Thoracic aorta (tissue), 2 donors: ENCODE measurements around the gene ABCG1. TPM values are rescaled to one million over a fixed set of nuclear protein-coding genes. Genes with fewer than 3 reads are reported as not detected.

Source experiments
- ATAC-seq: fragments of 150-250 bp; one replicate; pipeline ENCODE4 v1.8.0; 2017; ENCODE audit warnings: low read depth; ENCODE audit not compliant: insufficient number of reproducible peaks, low FRiP score
- DNase-seq: peaks from one replicate; pipeline ENCODE4 v3.0.0-alpha.2; 2020; ENCODE audit warnings: low spot score
- H3K27ac ChIP-seq, 2 donors: fragments of 200-600 bp; sonication (generic); 1 replicate in 1 of 2; 2 replicates in 1 of 2; pipeline ENCODE4 v1.5.1; 2016; ENCODE audit warnings: mild to moderate bottlenecking in 2 of 2, moderate library complexity in 2 of 2
- H3K27me3 ChIP-seq: fragments of 200-600 bp; sonication (generic); replicated peaks from 2 replicates; pipeline ENCODE4 v1.6.0; 2016; ENCODE audit warnings: mild to moderate bottlenecking; ENCODE audit not compliant: insufficient read depth
- H3K36me3 ChIP-seq: fragments of 200-600 bp; sonication (generic); one replicate; pipeline ENCODE4 v1.5.1; 2016
- H3K4me1 ChIP-seq, 2 donors: fragments of 200-600 bp; sonication (generic); 1 replicate in 1 of 2; 2 replicates in 1 of 2; pipeline versions ENCODE4 v1.5.1 to v1.6.0; 2016; ENCODE audit warnings: low read depth in 2 of 2, mild to moderate bottlenecking in 1 of 2; ENCODE audit not compliant: control insufficient read depth in 1 of 2
- H3K4me3 ChIP-seq: fragments of 200-600 bp; sonication (generic); 2 replicates; pipeline ENCODE4 v1.5.1; 2016; ENCODE audit warnings: mild to moderate bottlenecking
- H3K9me3 ChIP-seq: fragments of 200-600 bp; sonication (generic); 2 replicates; pipeline ENCODE4 v1.5.1; 2016
- total RNA-seq, 2 donors: library from RNA; depleted of rRNA; stranded (reverse); fragments of >200 nt; gene quantifications; one replicate each; pipeline versions ENCODE4 v1.1.0 to v1.2.3, GENCODE V29; 2016
- TF ChIP-seq, protein P1 (sequence below): fragments of 200-600 bp; sonication (generic); IDR thresholded peaks from one replicate; pipeline ENCODE4 v1.5.1; 2019; ENCODE audit warnings: antibody characterized with exemption

The ABCG1 gene
- total RNA-seq, 2 donors from 2014 or later: 15.6 to 20.6 TPM

GRCh38 chr21:42343556-42343955 is 124.6 kb downstream of the ABCG1 start:
- Histone ChIP-seq H3K4me3 (no peak overlapping the region), H3K27ac (no peak overlapping the region), H3K27me3 (no peaks in the 10 kb centered on the region), H3K9me3 (no peaks in the 10 kb centered on the region), H3K4me1 (no peaks in the 10 kb centered on the region), H3K36me3 (no peaks in the 10 kb centered on the region)
- ATAC-seq: no peak
- TF ChIP-seq, protein P1, sequence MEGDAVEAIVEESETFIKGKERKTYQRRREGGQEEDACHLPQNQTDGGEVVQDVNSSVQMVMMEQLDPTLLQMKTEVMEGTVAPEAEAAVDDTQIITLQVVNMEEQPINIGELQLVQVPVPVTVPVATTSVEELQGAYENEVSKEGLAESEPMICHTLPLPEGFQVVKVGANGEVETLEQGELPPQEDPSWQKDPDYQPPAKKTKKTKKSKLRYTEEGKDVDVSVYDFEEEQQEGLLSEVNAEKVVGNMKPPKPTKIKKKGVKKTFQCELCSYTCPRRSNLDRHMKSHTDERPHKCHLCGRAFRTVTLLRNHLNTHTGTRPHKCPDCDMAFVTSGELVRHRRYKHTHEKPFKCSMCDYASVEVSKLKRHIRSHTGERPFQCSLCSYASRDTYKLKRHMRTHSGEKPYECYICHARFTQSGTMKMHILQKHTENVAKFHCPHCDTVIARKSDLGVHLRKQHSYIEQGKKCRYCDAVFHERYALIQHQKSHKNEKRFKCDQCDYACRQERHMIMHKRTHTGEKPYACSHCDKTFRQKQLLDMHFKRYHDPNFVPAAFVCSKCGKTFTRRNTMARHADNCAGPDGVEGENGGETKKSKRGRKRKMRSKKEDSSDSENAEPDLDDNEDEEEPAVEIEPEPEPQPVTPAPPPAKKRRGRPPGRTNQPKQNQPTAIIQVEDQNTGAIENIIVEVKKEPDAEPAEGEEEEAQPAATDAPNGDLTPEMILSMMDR: no peak
- DNase-seq: no peak

GRCh38 chr21:42343963-42344510 is 125.1 kb downstream of the ABCG1 start:
- Histone ChIP-seq H3K4me3 (no peak overlapping the region), H3K9me3 (no peaks in the 10 kb centered on the region), H3K4me1 (no peaks in the 10 kb centered on the region), H3K27me3 (no peaks in the 10 kb centered on the region), H3K36me3 (no peaks in the 10 kb centered on the region), H3K27ac (no peak overlapping the region)
- TF ChIP-seq, protein P1: no peak
- DNase-seq (no peak), ATAC-seq (no peak)

- TF ChIP-seq, protein P1: no peak
- Histone ChIP-seq H3K4me1 (no peaks in the 10 kb centered on the region), H3K4me3 (no peak overlapping the region), H3K27me3 (no peaks in the 10 kb centered on the region), H3K9me3 (no peaks in the 10 kb centered on the region), H3K27ac (no peak overlapping the region), H3K36me3 (no peaks in the 10 kb centered on the region)
- DNase-seq: no peak
- no peak for ATAC-seq
Observed at GRCh38 chr21:42344631-42345030, 125.7 kb downstream of the ABCG1 start.

- no peak overlapping the region for H3K27ac ChIP-seq
- no peaks in the 10 kb centered on the region for H3K36me3 ChIP-seq
- H3K9me3 ChIP-seq: no peaks in the 10 kb centered on the region
- ATAC-seq (no peak), DNase-seq (no peak)
- H3K4me1 ChIP-seq: no peaks in the 10 kb centered on the region
- H3K4me3 ChIP-seq: no peak overlapping the region
- TF ChIP-seq, protein P1: no peak
- H3K27me3 ChIP-seq: no peaks in the 10 kb centered on the region
Observed at GRCh38 chr21:42346441-42346840, 127.5 kb downstream of the ABCG1 start.

Other genes starting within 250 kb of the ABCG1 start
- gene ZBTB21, start 208.8 kb upstream of the ABCG1 start, total RNA-seq: 10 to 100 TPM; 16.5 to 23.8 TPM
- under 1 TPM in 1 of 2 donors, not detected in 1; 0.14 TPM for gene UMODL1, start 147.8 kb upstream of the ABCG1 start, total RNA-seq
- gene TFF3, start 96.3 kb downstream of the ABCG1 start, total RNA-seq: 1 to 10 TPM in 1 of 2 donors, not detected in 1; 3.2 TPM
- gene TFF2, start 131.9 kb downstream of the ABCG1 start, total RNA-seq: 10 to 100 TPM in 1 of 2 donors, not detected in 1; 17.0 TPM
- gene TFF1, start 147.4 kb downstream of the ABCG1 start, total RNA-seq: 10 to 100 TPM in 1 of 2 donors, not detected in 1; 85.8 TPM
- gene TMPRSS3, start 176.9 kb downstream of the ABCG1 start, total RNA-seq: not detected
- gene UBASH3A, start 184.8 kb downstream of the ABCG1 start, total RNA-seq: 1 to 10 TPM; 1.2 to 1.3 TPM